Measurements from ENCODE around the gene RBPJL. TPM values are rescaled to one million over a fixed set of nuclear protein-coding genes. Genes with fewer than 3 reads are reported as not detected.

RBPJL gene
- total and polyA plus RNA-seq, 2 of the 8 experiments (the other 6 are each of a cell fraction or from before 2014, with no cell fraction given) = 0.67 to 1.3 TPM

DNA sequence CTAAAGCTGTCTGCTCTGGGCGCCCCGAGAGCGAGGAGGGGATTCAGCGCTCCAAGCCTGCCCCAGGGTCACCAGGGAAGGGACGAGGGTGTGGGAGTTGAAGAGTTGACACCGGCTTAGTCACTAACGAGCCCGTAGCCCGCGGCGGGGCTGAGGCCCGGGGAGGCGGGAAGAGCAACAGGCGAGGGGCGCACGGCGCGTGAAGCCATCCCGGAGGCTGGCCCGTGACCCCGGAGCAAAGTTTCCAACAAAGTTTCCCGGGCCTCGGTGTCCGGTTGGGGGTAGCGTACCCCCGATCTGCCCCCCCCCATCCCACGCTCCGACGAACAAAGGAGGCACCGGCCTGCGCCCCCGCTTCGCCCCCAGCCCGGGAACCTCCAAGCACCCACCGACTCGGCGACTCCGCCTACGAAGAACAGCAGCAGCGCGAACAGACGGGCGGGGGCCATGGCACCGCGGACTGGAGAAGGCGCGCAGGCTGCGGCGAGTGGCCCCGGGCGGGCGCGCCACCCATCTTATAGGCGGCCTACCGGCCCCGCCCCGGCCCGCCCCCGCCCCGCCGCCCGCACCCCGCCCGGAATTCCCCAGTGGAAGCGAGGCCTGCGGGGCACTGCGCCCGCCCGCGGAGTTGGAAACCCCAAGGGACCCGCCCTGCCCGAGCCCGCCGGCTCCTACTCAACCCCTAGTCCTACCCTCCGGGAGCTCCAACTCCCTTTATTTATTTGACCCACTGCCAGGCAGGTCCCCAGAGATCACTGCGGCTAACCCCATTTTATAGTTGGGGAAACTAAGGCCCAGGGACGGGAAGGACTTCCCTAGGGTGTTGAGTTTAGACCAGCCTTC, 41.5 kb downstream of the RBPJL start, which contains the start of gene SDC4:
TSS of gene SDC4 (minus strand) at position 489 of the 843 bp plus-strand sequence. CDS start at position 449, 40 bp downstream.
- Histone ChIP-seq H3K36me3 (ENCODE audit: control insufficient read depth in 2 of 4, insufficient read depth in 4 of 4, low read length in 3 of 4) (no peaks in the 10 kb centered on the region), H3K23me2 (ENCODE audit: low read depth, low read length) (peaks cover 12% of the 10 kb centered on the region; the same call in 1 of the 2 replicates), H2BK12ac (ENCODE audit: low read depth, low read length) (peak within 1 kb of the TSS; percentile 51; the same call in 1 of the 2 replicates), H3K9me3 (ENCODE audit: insufficient read depth in 2 of 2, low read depth in 1 of 2, low read length in 1 of 2) (no peaks in the 10 kb centered on the region), H3K4ac (replicated peaks; ENCODE audit: insufficient read length, low read depth, low read length) (no peak within 1 kb of the TSS), H3K14ac (ENCODE audit: insufficient read length) (no peak within 1 kb of the TSS), H3K56ac (replicated peaks; ENCODE audit: insufficient read length, low read depth, low read length) (peak within 1 kb of the TSS; percentile 43), H3K9ac (replicated peaks in 1 of 4; ENCODE audit: extremely low read depth in 1 of 4, low read depth in 3 of 4, low read length in 3 of 4) (peak within 1 kb of the TSS; percentile 48 to 68 (median 64)), H3K4me3 (ENCODE audit: extremely low read depth in 1 of 4, insufficient read depth in 2 of 4, low read depth in 3 of 4, low read length in 4 of 4) (peak within 1 kb of the TSS; percentile 68 to 95 (median 72)), H3K79me1 (ENCODE audit: low read depth, low read length) (peaks cover 13% of the 10 kb centered on the region), H3K27ac (ENCODE audit: low read depth, low read length) (peak within 1 kb of the TSS; percentile 10; the same call in 1 of the 2 replicates), H3K79me2 (ENCODE audit: control insufficient read depth in 1 of 2, insufficient read depth in 2 of 2, low read length in 2 of 2) (peaks cover 0 to 48% of the 10 kb centered on the region in 2 experiments; a peak in 2 of 4 replicates), H3K27me3 (replicated peaks in 1 of 4; ENCODE audit: control insufficient read depth in 3 of 4, extremely low read depth in 1 of 4, insufficient read depth in 3 of 4, low read length in 3 of 4) (no peaks in the 10 kb centered on the region), H4K20me1 (replicated peaks in 1 of 2; ENCODE audit: control insufficient read depth in 1 of 2, insufficient read depth in 2 of 2, low read length in 2 of 2) (peaks cover 0 to 7% of the 10 kb centered on the region in 2 experiments), H4K5ac (ENCODE audit: insufficient read length, low read depth, low read length) (peak within 1 kb of the TSS; percentile 13), H2AFZ (ENCODE audit: low read length) (0 out of 2 replicates have a peak within 1 kb of the TSS, but pooled peaks have one; percentile 14), H3K4me2 (ENCODE audit: insufficient read depth in 1 of 2, low read depth in 2 of 2, low read length in 2 of 2) (peak within 1 kb of the TSS; percentile 94 to 96), H4K8ac (ENCODE audit: extremely low read depth, insufficient read depth, low read length) (no peak within 1 kb of the TSS; the same call in 1 of the 2 replicates), H3K4me1 (replicated peaks in 1 of 4; ENCODE audit: control insufficient read depth in 3 of 4, insufficient read depth in 4 of 4, low read length in 3 of 4) (peaks cover 26 to 45% (median 35%) of the 10 kb centered on the region in 4 experiments), H2BK120ac (replicated peaks; ENCODE audit: low read depth, low read length) (peak within 1 kb of the TSS; percentile 74), H3K18ac (ENCODE audit: extremely low read depth, low read length) (peak within 1 kb of the TSS; percentile 65; the same call in 1 of the 2 replicates), H3K23ac (ENCODE audit: insufficient read length) (no peak within 1 kb of the TSS), H2BK20ac (ENCODE audit: low read length) (no peak within 1 kb of the TSS), H2BK5ac (ENCODE audit: low read depth, low read length) (no peak within 1 kb of the TSS), H2AK5ac (ENCODE audit: low read depth, low read length) (no peak within 1 kb of the TSS), H2BK15ac (ENCODE audit: low read length) (peak within 1 kb of the TSS; percentile 66; the same call in 1 of the 2 replicates), H4K91ac (replicated peaks; ENCODE audit: insufficient read length, low read length) (peak within 1 kb of the TSS; percentile 22)
- DNase-seq (ENCODE audit: low read depth in 1 of 2, low spot score in 2 of 2) (peak in 1 of 2 experiments; percentile 63), FAIRE-seq (no peak)
- 5% methylated on average over 37 of the region's 77 CpGs; no CpG with 5 or more reads in 1 of the 2 experiments for WGBS, 2 experiments (ENCODE audit: extremely low coverage in 1 of 2, insufficient coverage in 1 of 2, insufficient read length in 1 of 2, insufficient replicate concordance in 2 of 2, low coverage in 1 of 2, low lambda C conversion rate in 2 of 2, missing lambda C conversion rate in 1 of 2)
- CTCF ChIA-PET (ENCODE audit: partially characterized antibody) = interaction anchor here (0.6 to 6.5 kb wide), 12 partner anchors 12 to 423 kb away, joined by 3 to 33 read pairs (median 6); partner anchors contain the start of gene SYS1
- POLR2A ChIA-PET (ENCODE audit: partially characterized antibody) = interaction anchor here (0.7 to 6.8 kb wide), 25 partner anchors 12 to 586 kb away, joined by 3 to 113 read pairs (median 3); partner anchors contain the start of genes PCIF1, PIGT, SYS1 and TP53TG5
- no peak for TF ChIP-seq SRF (IDR thresholded peaks at IDR 0.05; ENCODE audit: low read depth, low read length)
- TF ChIP-seq POLR2A (IDR thresholded peaks at IDR 0.05; ENCODE audit: control extremely low read depth in 1 of 2, low read depth in 2 of 2, low read length in 2 of 2) = peak; percentile 96
- no peak for TF ChIP-seq BRCA1 (IDR thresholded peaks at IDR 0.05; ENCODE audit: low read depth, low read length)
- TF ChIP-seq EZH2 (IDR thresholded peaks at IDR 0.05; ENCODE audit: low read depth, low read length, severe bottlenecking) = no peak
- TF ChIP-seq, protein P1, sequence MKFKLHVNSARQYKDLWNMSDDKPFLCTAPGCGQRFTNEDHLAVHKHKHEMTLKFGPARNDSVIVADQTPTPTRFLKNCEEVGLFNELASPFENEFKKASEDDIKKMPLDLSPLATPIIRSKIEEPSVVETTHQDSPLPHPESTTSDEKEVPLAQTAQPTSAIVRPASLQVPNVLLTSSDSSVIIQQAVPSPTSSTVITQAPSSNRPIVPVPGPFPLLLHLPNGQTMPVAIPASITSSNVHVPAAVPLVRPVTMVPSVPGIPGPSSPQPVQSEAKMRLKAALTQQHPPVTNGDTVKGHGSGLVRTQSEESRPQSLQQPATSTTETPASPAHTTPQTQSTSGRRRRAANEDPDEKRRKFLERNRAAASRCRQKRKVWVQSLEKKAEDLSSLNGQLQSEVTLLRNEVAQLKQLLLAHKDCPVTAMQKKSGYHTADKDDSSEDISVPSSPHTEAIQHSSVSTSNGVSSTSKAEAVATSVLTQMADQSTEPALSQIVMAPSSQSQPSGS (IDR thresholded peaks at IDR 0.05; ENCODE audit: low read length) = no peak
- TF ChIP-seq PHF8 (conservative IDR thresholded peaks at IDR 0.05; ENCODE audit: low read depth, low read length) = peak; percentile 78
- no peak for TF ChIP-seq CBX8 (IDR thresholded peaks at IDR 0.05; ENCODE audit: borderline replicate concordance, low read depth, low read length)
- TF ChIP-seq BCL11A (IDR thresholded peaks at IDR 0.05; ENCODE audit: low read depth in 2 of 2, low read length in 2 of 2) = no peak
- no peak for TF ChIP-seq CREB1 (IDR thresholded peaks at IDR 0.05)
- TF ChIP-seq JUN (IDR thresholded peaks at IDR 0.05; ENCODE audit: low read depth, low read length) = no peak
